ENCODE measurements around the gene ZBTB39.
A peak's percentile ranks its signal among the peaks of the same experiment; 100 is the strongest.
"Not testable (repeated sequence)": the region's sequence is repeated elsewhere in the genome, so short reads cannot be mapped to it uniquely, and the experiment has no call there.

The ZBTB39 gene

GRCh38 chr12:57031138-57031725 lies 24.9 kb upstream of the ZBTB39 start:
- DNase-seq (ENCODE audit: low read depth in 2 of 2): no peak

- DNase-seq (ENCODE audit: low read depth in 2 of 2): no peak
Observed at GRCh38 chr12:57029457-57029856, 23.1 kb upstream of the ZBTB39 start.

- no peak for DNase-seq (ENCODE audit: low read depth in 2 of 2)
Observed at GRCh38 chr12:57027805-57028153, 21.4 kb upstream of the ZBTB39 start.

GRCh38 chr12:57027011-57027804 lies 20.9 kb upstream of the ZBTB39 start:
- no peak for DNase-seq (ENCODE audit: low read depth in 2 of 2)

GRCh38 chr12:57025196-57025595 lies 18.9 kb upstream of the ZBTB39 start:
- no peak for DNase-seq (ENCODE audit: low read depth in 2 of 2)

- DNase-seq (ENCODE audit: low read depth in 2 of 2): not testable (repeated sequence)
Observed at GRCh38 chr12:57022324-57022723, 16.0 kb upstream of the ZBTB39 start.

- no peak for DNase-seq (ENCODE audit: low read depth in 2 of 2)
Observed at GRCh38 chr12:57019983-57020719, 13.8 kb upstream of the ZBTB39 start.

- DNase-seq (ENCODE audit: low read depth in 2 of 2): no peak
Observed at GRCh38 chr12:57018906-57019305, 12.6 kb upstream of the ZBTB39 start.

- DNase-seq (ENCODE audit: low read depth in 2 of 2): not testable (repeated sequence)
Observed at GRCh38 chr12:57018353-57018752, 12.0 kb upstream of the ZBTB39 start.

GRCh38 chr12:57016348-57016747 lies 10.0 kb upstream of the ZBTB39 start, which contains the start of gene TAC3:
TAC3 (minus strand) TSS chr12:57016529; CDS start chr12:57015797, 732 bp downstream.
- DNase-seq (ENCODE audit: low read depth in 2 of 2): no peak

- DNase-seq (ENCODE audit: low read depth in 2 of 2): no peak
Observed at GRCh38 chr12:57012600-57013465, 6.5 kb upstream of the ZBTB39 start.

- DNase-seq (ENCODE audit: low read depth in 2 of 2): no peak
Observed at GRCh38 chr12:57011438-57012424, 5.4 kb upstream of the ZBTB39 start.

- DNase-seq (ENCODE audit: low read depth in 2 of 2): no peak
Observed at GRCh38 chr12:57010627-57011247, 4.4 kb upstream of the ZBTB39 start.

- no peak for DNase-seq (ENCODE audit: low read depth in 2 of 2)
Observed at GRCh38 chr12:57009949-57010626, 3.7 kb upstream of the ZBTB39 start.

- peak; percentile 20 to 26 for DNase-seq (ENCODE audit: low read depth in 2 of 2)
Observed at GRCh38 chr12:57008178-57008577, 1.8 kb upstream of the ZBTB39 start.

GRCh38 chr12:57006809-57007475 lies 596 bp upstream of the ZBTB39 start:
- DNase-seq (ENCODE audit: low read depth in 2 of 2): no peak

GRCh38 chr12:57004651-57005050 lies 1.7 kb downstream of the ZBTB39 start:
- DNase-seq (ENCODE audit: low read depth in 2 of 2): no peak

- DNase-seq (ENCODE audit: low read depth in 2 of 2): no peak
Observed at GRCh38 chr12:57003395-57003794, 3.0 kb downstream of the ZBTB39 start.

GRCh38 chr12:57001448-57001906 lies 4.9 kb downstream of the ZBTB39 start:
- DNase-seq (ENCODE audit: low read depth in 2 of 2): no peak

Data from fibroblast of skin of left biceps (primary cell).